Smooth muscle cell (in vitro differentiated cells): Measurements from ENCODE around the gene PALD1. TPM values are rescaled to one million over a fixed set of nuclear protein-coding genes. Genes with fewer than 3 reads are reported as not detected.

Experiments used
- DNase-seq: peaks from one replicate; lab custom pipeline; 2025; ENCODE audit not compliant: unreplicated experiment; lab: John Stamatoyannopoulos, UW
- H2AFZ ChIP-seq: fragments of 200-600 bp; sonication (generic); 2 replicates; pipeline ENCODE4 v1.6.0; 2016; ENCODE audit warnings: antibody characterized with exemption, low read depth, mild to moderate bottlenecking
- H3F3A ChIP-seq: fragments of 200-600 bp; sonication (generic); 2 replicates; pipeline ENCODE4 v1.6.0; 2017; ENCODE audit warnings: antibody characterized with exemption, low read depth
- H3K27ac ChIP-seq: fragments of 200-600 bp; sonication (generic); 2 replicates; pipeline ENCODE4 v1.5.1; 2016; ENCODE audit warnings: low read depth, mild to moderate bottlenecking
- H3K27me3 ChIP-seq: fragments of 200-600 bp; sonication (generic); 2 replicates; pipeline ENCODE4 v1.6.1; 2016; ENCODE audit warnings: low read depth, mild to moderate bottlenecking
- H3K36me3 ChIP-seq: fragments of 200-600 bp; sonication (generic); 2 replicates; pipeline ENCODE4 v1.5.1; 2016; ENCODE audit warnings: low read depth
- H3K4me1 ChIP-seq: fragments of 200-600 bp; sonication (generic); 2 replicates; pipeline ENCODE4 v1.5.1; 2016; ENCODE audit warnings: low read depth
- H3K4me2 ChIP-seq: fragments of 200-600 bp; sonication (generic); 2 replicates; pipeline ENCODE4 v1.6.0; 2016; ENCODE audit warnings: mild to moderate bottlenecking
- H3K4me3 ChIP-seq: fragments of 200-600 bp; sonication (generic); 2 replicates; pipeline ENCODE4 v1.5.1; 2016; ENCODE audit warnings: mild to moderate bottlenecking
- H3K79me2 ChIP-seq: fragments of 200-600 bp; sonication (generic); 2 replicates; pipeline ENCODE4 v1.6.0; 2016; ENCODE audit warnings: low read depth, mild to moderate bottlenecking
- H3K9ac ChIP-seq: fragments of 200-600 bp; sonication (generic); 2 replicates; pipeline ENCODE4 v1.6.0; 2016; ENCODE audit warnings: low read depth
- H3K9me3 ChIP-seq: fragments of 200-600 bp; sonication (generic); replicated peaks from 2 replicates; pipeline ENCODE4 v1.5.1; 2016; ENCODE audit warnings: low read depth
- H4K20me1 ChIP-seq: fragments of 200-600 bp; sonication (generic); 2 replicates; pipeline ENCODE4 v1.6.0; 2016; ENCODE audit warnings: low read depth
- CTCF ChIP-seq: fragments of 200-600 bp; sonication (generic); IDR thresholded peaks from 2 replicates; pipeline ENCODE4 v1.5.1; 2017; ENCODE audit warnings: borderline replicate concordance, mild to moderate bottlenecking, antibody characterized with exemption; ENCODE audit not compliant: insufficient read depth, poor library complexity, severe bottlenecking
- WGBS: methylation state at CpG from one replicate; pipeline ENCODE4 v1.1.7; 2016; ENCODE audit warnings: low lambda C conversion rate; 5-methylcytosine and 5-hydroxymethylcytosine counted together
- polyA plus RNA-seq: library from polyadenylated mRNA; unstranded; fragments of >200 nt; fragmentation: Nextera tagmentation; extraction: Ambion mirVana; gene quantifications from 2 replicates; pipeline ENCODE4 v1.2.1, GENCODE V29; 2016
- total RNA-seq: library from RNA; depleted of rRNA; stranded (reverse); fragments of >200 nt; gene quantifications from 2 replicates; pipeline ENCODE4 v1.2.3, GENCODE V29; 2014

The PALD1 gene
- total and polyA plus RNA-seq, 2 experiments from 2014 or later, result 1.4 to 2.2 TPM

DNA sequence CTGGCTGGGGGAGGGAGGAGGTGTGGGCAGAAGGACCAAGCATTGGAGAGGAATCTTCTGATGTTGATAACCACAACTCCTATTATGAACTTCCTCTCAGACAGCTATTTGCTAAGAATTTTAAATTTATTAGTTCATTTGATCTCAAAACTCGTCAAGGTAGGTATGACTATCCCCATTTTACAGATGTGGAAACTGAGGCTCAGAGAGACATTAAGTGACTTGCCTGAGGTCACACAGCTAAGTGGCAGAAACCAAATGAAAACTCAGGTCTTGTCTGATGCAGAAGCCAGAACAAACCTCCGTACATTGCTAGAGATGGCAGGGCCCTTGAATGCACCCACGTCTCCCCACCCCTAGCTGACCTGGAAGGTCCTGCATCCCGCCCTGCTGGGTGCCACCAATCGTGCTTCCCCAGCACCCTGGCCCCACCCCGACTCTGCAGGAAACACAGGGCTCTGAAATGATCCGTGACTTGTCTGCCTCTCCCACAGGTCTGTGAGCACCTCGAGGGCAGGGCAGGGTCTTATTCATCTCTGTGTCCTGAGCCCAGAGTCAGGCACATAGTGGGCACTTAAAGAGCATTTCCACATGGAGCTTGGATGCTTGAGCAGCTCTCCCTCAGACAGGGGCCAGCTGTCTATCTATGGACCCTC lies 5.6 kb upstream of the PALD1 start:
- Histone ChIP-seq H3K9me3 (no peaks in the 10 kb centered on the region), H4K20me1 (no peaks in the 10 kb centered on the region), H3K27ac (no peak overlapping the region), H3K4me3 (no peak overlapping the region), H3K27me3 (peaks cover 2% of the 10 kb centered on the region), H3K9ac (no peak overlapping the region), H3F3A (peaks cover 7% of the 10 kb centered on the region), H3K36me3 (no peaks in the 10 kb centered on the region), H3K4me2 (no peak overlapping the region), H3K4me1 (no peaks in the 10 kb centered on the region), H3K79me2 (no peaks in the 10 kb centered on the region), H2AFZ (no peak overlapping the region)
- no peak for TF ChIP-seq CTCF
- DNase-seq, result no peak
- WGBS, result 89% methylated on average over 8 of the region's 8 CpGs

DNA sequence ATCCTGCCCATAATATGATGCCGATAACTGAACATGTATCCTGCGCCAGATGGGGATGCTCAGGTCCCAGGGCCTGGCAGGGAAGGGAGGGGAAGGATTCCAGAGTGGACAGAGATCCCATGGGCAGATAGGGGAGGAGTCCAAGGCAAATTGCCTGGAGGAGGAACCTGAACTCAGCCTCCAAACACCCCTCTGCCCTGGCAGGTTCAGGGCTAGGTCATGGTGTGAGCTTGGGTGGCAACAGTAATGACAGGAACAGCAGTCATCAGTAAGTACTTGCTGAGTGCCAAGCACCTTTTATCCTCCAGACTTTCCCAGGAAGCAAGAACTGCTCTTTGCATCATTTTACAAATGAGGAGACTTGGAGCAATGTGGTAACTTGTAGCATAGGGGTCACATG lies 3.8 kb upstream of the PALD1 start:
- Histone ChIP-seq H3K9me3 (no peaks in the 10 kb centered on the region), H3K9ac (no peak overlapping the region), H3K79me2 (no peaks in the 10 kb centered on the region), H3F3A (peaks cover 7% of the 10 kb centered on the region), H3K4me1 (peaks cover 9% of the 10 kb centered on the region), H3K27ac (no peak overlapping the region), H3K27me3 (peaks cover 6% of the 10 kb centered on the region), H2AFZ (no peak overlapping the region), H4K20me1 (no peaks in the 10 kb centered on the region), H3K4me3 (no peak overlapping the region), H3K36me3 (no peaks in the 10 kb centered on the region), H3K4me2 (no peak overlapping the region)
- no peak for DNase-seq
- WGBS, result 94% methylated on average over 2 of the region's 2 CpGs
- no peak for TF ChIP-seq CTCF

- WGBS, result 76% methylated on average over 8 of the region's 8 CpGs
- TF ChIP-seq CTCF, result no peak
- H3K36me3 ChIP-seq, result no peaks in the 10 kb centered on the region
- no peak for DNase-seq
- peaks cover 7% of the 10 kb centered on the region for H3F3A ChIP-seq
- no peaks in the 10 kb centered on the region for H4K20me1 ChIP-seq
- H3K79me2 ChIP-seq, result no peaks in the 10 kb centered on the region
- no peak overlapping the region for H3K9ac ChIP-seq
- H3K9me3 ChIP-seq, result no peaks in the 10 kb centered on the region
- H2AFZ ChIP-seq, result no peak overlapping the region
- H3K27me3 ChIP-seq, result peaks cover 6% of the 10 kb centered on the region
- peaks cover 9% of the 10 kb centered on the region for H3K4me1 ChIP-seq
- H3K27ac ChIP-seq, result no peak overlapping the region
- no peak overlapping the region for H3K4me3 ChIP-seq
- H3K4me2 ChIP-seq, result no peak overlapping the region
Observed at GRCh38 chr10:70475661-70476060, 2.9 kb upstream of the PALD1 start.

GRCh38 chr10:70476249-70477035 lies 2.1 kb upstream of the PALD1 start:
- peaks cover 7% of the 10 kb centered on the region for H3F3A ChIP-seq
- no peak overlapping the region for H3K9ac ChIP-seq
- H3K9me3 ChIP-seq, result no peaks in the 10 kb centered on the region
- H3K79me2 ChIP-seq, result no peaks in the 10 kb centered on the region
- peaks cover 9% of the 10 kb centered on the region for H3K4me1 ChIP-seq
- H3K4me2 ChIP-seq, result no peak overlapping the region
- no peak for DNase-seq
- no peak for TF ChIP-seq CTCF
- no peaks in the 10 kb centered on the region for H4K20me1 ChIP-seq
- no peak overlapping the region for H3K4me3 ChIP-seq
- H3K36me3 ChIP-seq, result no peaks in the 10 kb centered on the region
- H3K27ac ChIP-seq, result no peak overlapping the region
- 66% methylated on average over 7 of the region's 7 CpGs for WGBS
- H2AFZ ChIP-seq, result no peak overlapping the region
- H3K27me3 ChIP-seq, result peaks cover 6% of the 10 kb centered on the region
